ENCODE results near the gene MFNG. TPM values are rescaled to one million over a fixed set of nuclear protein-coding genes. Genes with fewer than 3 reads are reported as not detected.

MFNG gene
- total and polyA plus RNA-seq, 2 donors (not counting 1 experiment from before 2014, with no cell fraction given) = 0.15 TPM; not detected in 1

DNA sequence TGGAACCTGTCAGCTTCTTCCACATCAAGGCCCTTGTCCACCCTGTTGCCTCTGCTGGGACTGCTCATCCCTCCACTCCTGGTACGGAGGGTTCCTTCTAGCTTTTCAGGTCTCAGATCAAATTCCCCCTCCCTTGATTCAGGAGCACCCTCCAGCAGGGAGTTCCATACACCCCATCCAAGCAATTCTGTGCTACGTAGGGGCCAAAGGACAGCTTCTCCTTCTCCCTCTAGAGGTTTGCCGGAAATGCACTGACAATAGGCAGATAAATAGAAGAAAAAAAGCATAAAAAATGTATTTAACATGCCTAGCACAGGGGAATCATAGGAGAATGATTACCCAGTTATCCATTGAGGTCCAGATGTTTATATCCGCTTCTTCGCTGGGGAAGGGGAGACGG, 36.3 kb upstream of the MFNG start:
- no peak overlapping the region for H3K4me3 ChIP-seq (replicated peaks in 1 of 4; ENCODE audit: control extremely low read depth in 1 of 4, insufficient read depth in 1 of 4, low read depth in 3 of 4, low read length in 4 of 4)
- H3K4me2 ChIP-seq (ENCODE audit: extremely low read depth, insufficient read depth, low read length) = no peak overlapping the region
- H4K20me1 ChIP-seq (ENCODE audit: control insufficient read depth, extremely low read depth, insufficient read depth, low read length) = no peaks in the 10 kb centered on the region
- no peaks in the 10 kb centered on the region for H3K9me3 ChIP-seq (ENCODE audit: control insufficient read depth, insufficient read depth, low read depth, low read length)
- no peaks in the 10 kb centered on the region for H3K79me2 ChIP-seq (ENCODE audit: control insufficient read depth, insufficient read depth, low read length)
- no peak for TF ChIP-seq EZH2 (IDR thresholded peaks at IDR 0.05; ENCODE audit: low read length, missing control alignments)
- TF ChIP-seq, protein P1, sequence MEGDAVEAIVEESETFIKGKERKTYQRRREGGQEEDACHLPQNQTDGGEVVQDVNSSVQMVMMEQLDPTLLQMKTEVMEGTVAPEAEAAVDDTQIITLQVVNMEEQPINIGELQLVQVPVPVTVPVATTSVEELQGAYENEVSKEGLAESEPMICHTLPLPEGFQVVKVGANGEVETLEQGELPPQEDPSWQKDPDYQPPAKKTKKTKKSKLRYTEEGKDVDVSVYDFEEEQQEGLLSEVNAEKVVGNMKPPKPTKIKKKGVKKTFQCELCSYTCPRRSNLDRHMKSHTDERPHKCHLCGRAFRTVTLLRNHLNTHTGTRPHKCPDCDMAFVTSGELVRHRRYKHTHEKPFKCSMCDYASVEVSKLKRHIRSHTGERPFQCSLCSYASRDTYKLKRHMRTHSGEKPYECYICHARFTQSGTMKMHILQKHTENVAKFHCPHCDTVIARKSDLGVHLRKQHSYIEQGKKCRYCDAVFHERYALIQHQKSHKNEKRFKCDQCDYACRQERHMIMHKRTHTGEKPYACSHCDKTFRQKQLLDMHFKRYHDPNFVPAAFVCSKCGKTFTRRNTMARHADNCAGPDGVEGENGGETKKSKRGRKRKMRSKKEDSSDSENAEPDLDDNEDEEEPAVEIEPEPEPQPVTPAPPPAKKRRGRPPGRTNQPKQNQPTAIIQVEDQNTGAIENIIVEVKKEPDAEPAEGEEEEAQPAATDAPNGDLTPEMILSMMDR (conservative IDR thresholded peaks at IDR 0.05 in 1 of 2, IDR thresholded peaks at IDR 0.05 in 1 of 2; ENCODE audit: low read depth in 1 of 2, low read length in 2 of 2) = peak in 1 of 2 donors; percentile 20
- no peaks in the 10 kb centered on the region for H3K27me3 ChIP-seq (ENCODE audit: control insufficient read depth, insufficient read depth, low read length)
- H3K4me1 ChIP-seq (ENCODE audit: control insufficient read depth, extremely low read depth, insufficient read depth, low read length) = peaks cover 20% of the 10 kb centered on the region
- no peak overlapping the region for H3K27ac ChIP-seq (ENCODE audit: insufficient read depth, low read length)
- no peaks in the 10 kb centered on the region for H3K36me3 ChIP-seq (ENCODE audit: control insufficient read depth, insufficient read depth, low read length)
- DNase-seq (ENCODE audit: low read depth in 2 of 2) = no peak
- no peak overlapping the region for H3K9ac ChIP-seq (ENCODE audit: insufficient read depth, low read length)
- no peak overlapping the region for H2AFZ ChIP-seq (ENCODE audit: low read length)

DNA sequence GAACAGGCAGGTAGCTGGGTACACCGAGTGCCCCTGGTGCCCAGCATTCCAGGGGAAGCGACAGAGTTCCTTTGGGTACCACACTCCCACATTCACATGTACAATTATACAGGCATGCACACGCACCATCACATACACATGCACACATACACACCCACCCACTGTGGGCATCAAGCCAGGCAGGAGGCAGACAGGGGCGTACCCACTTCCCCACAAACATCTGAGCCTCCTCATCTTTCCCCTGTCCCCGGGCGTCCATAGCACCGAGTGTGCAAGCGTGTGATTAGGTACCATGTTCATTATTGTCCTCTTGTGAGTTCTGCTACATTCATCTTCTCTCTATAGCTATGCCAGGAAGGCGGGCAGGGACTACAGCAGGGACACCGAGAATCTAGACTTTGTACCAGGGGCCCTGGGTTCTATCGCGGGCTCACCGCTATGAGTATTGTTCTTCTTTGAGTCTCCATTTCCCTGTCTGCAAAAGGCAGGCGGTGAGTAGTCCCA, 35.1 kb upstream of the MFNG start:
- Histone ChIP-seq H3K9me3 (ENCODE audit: control insufficient read depth, insufficient read depth, low read depth, low read length) (no peaks in the 10 kb centered on the region), H3K4me2 (ENCODE audit: extremely low read depth, insufficient read depth, low read length) (no peak overlapping the region), H3K36me3 (ENCODE audit: control insufficient read depth, insufficient read depth, low read length) (no peaks in the 10 kb centered on the region), H3K9ac (ENCODE audit: insufficient read depth, low read length) (no peak overlapping the region), H2AFZ (ENCODE audit: low read length) (no peak overlapping the region), H3K4me1 (ENCODE audit: control insufficient read depth, extremely low read depth, insufficient read depth, low read length) (peaks cover 18% of the 10 kb centered on the region), H3K27me3 (ENCODE audit: control insufficient read depth, insufficient read depth, low read length) (no peaks in the 10 kb centered on the region), H3K4me3 (replicated peaks in 1 of 4; ENCODE audit: control extremely low read depth in 1 of 4, insufficient read depth in 1 of 4, low read depth in 3 of 4, low read length in 4 of 4) (no peak overlapping the region), H3K79me2 (ENCODE audit: control insufficient read depth, insufficient read depth, low read length) (no peaks in the 10 kb centered on the region), H4K20me1 (ENCODE audit: control insufficient read depth, extremely low read depth, insufficient read depth, low read length) (no peaks in the 10 kb centered on the region), H3K27ac (ENCODE audit: insufficient read depth, low read length) (no peak overlapping the region)
- no peak for DNase-seq (ENCODE audit: low read depth in 2 of 2)
- no peak for TF ChIP-seq EZH2 (IDR thresholded peaks at IDR 0.05; ENCODE audit: low read length, missing control alignments)
- TF ChIP-seq, protein P1 (conservative IDR thresholded peaks at IDR 0.05 in 1 of 2, IDR thresholded peaks at IDR 0.05 in 1 of 2; ENCODE audit: low read depth in 1 of 2, low read length in 2 of 2) = no peak

DNA sequence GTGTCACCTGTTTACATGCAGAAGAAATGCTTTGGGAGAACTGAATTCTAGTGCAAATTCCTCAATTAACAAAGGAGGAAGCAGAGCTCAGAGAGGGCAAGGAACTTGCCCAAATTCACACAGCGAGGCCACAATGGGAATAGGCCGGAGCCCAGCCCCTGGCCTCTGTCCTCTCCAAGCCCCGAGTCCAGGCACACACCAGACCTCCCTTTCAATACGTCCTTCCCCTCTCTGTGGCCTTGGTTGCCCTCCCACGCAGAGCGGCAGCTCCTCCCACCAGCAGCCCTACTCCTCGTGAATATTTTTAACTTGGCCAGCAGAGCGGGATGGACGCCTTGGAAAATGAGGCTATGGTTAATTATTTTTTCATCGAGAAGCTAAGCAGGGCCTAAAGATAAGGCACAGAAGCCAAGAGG, 34.6 kb upstream of the MFNG start:
- H3K4me2 ChIP-seq (ENCODE audit: extremely low read depth, insufficient read depth, low read length) = no peak overlapping the region
- no peak for DNase-seq (ENCODE audit: low read depth in 2 of 2)
- no peaks in the 10 kb centered on the region for H4K20me1 ChIP-seq (ENCODE audit: control insufficient read depth, extremely low read depth, insufficient read depth, low read length)
- H2AFZ ChIP-seq (ENCODE audit: low read length) = no peak overlapping the region
- TF ChIP-seq EZH2 (IDR thresholded peaks at IDR 0.05; ENCODE audit: low read length, missing control alignments) = no peak
- TF ChIP-seq, protein P1 (conservative IDR thresholded peaks at IDR 0.05 in 1 of 2, IDR thresholded peaks at IDR 0.05 in 1 of 2; ENCODE audit: low read depth in 1 of 2, low read length in 2 of 2) = no peak
- H3K27me3 ChIP-seq (ENCODE audit: control insufficient read depth, insufficient read depth, low read length) = no peaks in the 10 kb centered on the region
- no peak overlapping the region for H3K27ac ChIP-seq (ENCODE audit: insufficient read depth, low read length)
- peaks cover 16% of the 10 kb centered on the region for H3K4me1 ChIP-seq (ENCODE audit: control insufficient read depth, extremely low read depth, insufficient read depth, low read length)
- no peaks in the 10 kb centered on the region for H3K9me3 ChIP-seq (ENCODE audit: control insufficient read depth, insufficient read depth, low read depth, low read length)
- no peaks in the 10 kb centered on the region for H3K36me3 ChIP-seq (ENCODE audit: control insufficient read depth, insufficient read depth, low read length)
- H3K9ac ChIP-seq (ENCODE audit: insufficient read depth, low read length) = no peak overlapping the region
- H3K4me3 ChIP-seq (replicated peaks in 1 of 4; ENCODE audit: control extremely low read depth in 1 of 4, insufficient read depth in 1 of 4, low read depth in 3 of 4, low read length in 4 of 4) = no peak overlapping the region
- no peaks in the 10 kb centered on the region for H3K79me2 ChIP-seq (ENCODE audit: control insufficient read depth, insufficient read depth, low read length)
